GM12872 (cell line): ENCODE data around the gene PLEKHA3.

Experiments
- TF ChIP-seq, protein P1 (sequence below): IDR thresholded peaks from 3 replicates; pipeline ENCODE4 v1.5.1; 2011; ENCODE audit warnings: low read depth, mild to moderate bottlenecking, low read length, moderate library complexity; ENCODE audit not compliant: insufficient read depth

Gene PLEKHA3

DNA sequence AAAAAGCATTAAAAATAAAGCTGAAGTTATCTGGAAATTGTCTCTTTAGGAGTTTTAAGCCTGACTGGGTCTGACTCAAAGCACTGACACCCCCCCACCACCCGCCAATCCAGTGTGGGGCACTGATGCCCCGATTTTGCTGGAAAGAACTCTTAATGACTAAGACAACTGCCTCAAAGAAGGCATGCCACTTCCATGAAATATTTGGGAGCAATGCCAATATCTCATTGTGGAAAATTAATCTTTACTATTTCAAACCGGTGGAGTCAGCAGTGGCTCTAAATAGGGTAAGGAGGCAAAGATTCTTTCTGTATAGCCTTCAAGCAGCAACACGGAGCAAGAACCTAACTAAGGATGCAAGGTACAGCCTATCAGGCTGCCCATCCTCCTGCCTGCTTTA, 6.3 kb upstream of the PLEKHA3 start:
- TF ChIP-seq, protein P1, sequence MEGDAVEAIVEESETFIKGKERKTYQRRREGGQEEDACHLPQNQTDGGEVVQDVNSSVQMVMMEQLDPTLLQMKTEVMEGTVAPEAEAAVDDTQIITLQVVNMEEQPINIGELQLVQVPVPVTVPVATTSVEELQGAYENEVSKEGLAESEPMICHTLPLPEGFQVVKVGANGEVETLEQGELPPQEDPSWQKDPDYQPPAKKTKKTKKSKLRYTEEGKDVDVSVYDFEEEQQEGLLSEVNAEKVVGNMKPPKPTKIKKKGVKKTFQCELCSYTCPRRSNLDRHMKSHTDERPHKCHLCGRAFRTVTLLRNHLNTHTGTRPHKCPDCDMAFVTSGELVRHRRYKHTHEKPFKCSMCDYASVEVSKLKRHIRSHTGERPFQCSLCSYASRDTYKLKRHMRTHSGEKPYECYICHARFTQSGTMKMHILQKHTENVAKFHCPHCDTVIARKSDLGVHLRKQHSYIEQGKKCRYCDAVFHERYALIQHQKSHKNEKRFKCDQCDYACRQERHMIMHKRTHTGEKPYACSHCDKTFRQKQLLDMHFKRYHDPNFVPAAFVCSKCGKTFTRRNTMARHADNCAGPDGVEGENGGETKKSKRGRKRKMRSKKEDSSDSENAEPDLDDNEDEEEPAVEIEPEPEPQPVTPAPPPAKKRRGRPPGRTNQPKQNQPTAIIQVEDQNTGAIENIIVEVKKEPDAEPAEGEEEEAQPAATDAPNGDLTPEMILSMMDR, result no peak

DNA sequence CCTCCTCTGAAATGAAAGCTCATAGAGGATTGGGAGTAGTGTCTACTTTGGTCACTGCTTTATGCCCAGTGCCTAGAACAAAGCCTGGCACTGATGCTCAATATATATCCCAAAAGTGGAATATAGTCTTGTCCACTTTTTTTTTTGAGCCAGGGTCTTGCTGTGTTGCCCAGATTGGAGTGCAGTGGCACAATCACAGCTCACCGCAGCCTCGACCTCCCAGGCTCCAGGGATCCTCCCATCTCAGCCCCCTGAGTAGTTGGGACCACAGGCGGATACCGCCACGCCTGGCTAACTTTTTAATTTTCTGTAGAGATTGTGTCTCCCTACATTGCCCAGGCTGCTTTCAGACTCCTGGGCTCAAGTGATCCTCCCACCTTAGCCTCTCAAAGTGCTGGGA, 5.7 kb upstream of the PLEKHA3 start:
- TF ChIP-seq, protein P1, result no peak

DNA sequence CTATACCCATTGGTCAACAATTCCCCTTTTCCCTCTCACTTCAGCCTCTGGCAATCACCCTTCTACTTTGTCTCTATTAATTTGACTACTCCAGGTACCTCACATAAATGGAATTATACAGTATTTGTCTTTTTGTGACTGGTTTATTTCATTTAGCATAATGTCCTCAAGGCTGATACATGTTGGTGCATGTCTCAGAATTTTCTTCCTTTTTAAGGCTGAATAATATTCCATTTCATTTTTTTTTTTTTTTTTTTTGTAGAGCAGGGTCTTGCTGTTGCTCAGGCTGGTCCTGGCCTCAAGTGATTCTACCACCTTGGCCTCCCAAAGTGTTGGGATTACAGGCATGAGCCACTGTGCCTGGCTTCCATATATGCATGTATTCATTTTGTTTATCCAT, 3.8 kb upstream of the PLEKHA3 start:
- TF ChIP-seq, protein P1, result no peak

DNA sequence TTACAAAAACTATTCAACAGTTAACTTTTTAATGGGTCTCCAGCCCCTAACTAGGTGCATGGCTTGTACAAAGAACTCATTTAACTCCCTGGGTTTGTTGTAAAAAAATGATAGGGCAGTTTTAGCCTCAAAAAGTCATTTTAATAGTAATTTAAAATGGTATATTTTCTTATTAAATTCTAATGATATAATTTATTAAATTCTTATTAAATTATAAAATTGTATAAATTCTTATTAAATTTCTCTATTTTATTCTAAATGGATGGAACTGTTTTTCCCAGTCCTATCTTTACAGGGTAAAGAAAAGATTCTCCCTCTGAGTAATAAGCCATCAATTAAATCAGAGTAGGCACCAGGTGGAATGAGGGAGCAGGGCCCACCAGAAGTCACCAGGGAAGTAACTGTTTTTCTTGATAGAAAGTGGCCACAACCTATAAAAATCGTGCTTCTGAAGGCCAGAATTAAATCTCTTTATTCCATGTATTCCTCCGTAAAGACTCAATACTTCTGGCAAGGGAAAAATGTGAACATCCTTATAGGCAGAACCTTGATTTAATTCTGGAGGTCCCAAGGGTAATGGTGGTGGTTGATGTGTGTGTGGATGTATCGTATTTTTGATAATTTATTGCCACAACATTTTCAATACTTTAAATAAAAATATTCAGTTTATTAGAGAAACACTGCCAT, 2.7 kb upstream of the PLEKHA3 start:
- TF ChIP-seq, protein P1, result no peak

DNA sequence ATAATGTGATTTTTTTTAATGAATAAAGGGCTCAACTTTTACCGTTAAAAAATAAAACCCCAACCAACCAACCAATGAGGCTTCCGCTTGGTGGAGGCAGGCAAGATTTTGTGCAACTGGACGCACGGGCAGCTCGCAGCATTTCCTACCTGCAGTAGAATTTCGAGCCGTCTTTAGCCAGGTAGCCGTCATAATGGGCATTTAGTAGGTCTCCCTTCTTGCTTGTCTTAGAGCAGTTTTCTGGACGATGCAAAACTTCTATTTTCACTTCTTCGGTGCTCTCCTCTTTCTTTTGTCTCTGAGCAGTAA, 2.2 kb upstream of the PLEKHA3 start:
- TF ChIP-seq, protein P1, result no peak

DNA sequence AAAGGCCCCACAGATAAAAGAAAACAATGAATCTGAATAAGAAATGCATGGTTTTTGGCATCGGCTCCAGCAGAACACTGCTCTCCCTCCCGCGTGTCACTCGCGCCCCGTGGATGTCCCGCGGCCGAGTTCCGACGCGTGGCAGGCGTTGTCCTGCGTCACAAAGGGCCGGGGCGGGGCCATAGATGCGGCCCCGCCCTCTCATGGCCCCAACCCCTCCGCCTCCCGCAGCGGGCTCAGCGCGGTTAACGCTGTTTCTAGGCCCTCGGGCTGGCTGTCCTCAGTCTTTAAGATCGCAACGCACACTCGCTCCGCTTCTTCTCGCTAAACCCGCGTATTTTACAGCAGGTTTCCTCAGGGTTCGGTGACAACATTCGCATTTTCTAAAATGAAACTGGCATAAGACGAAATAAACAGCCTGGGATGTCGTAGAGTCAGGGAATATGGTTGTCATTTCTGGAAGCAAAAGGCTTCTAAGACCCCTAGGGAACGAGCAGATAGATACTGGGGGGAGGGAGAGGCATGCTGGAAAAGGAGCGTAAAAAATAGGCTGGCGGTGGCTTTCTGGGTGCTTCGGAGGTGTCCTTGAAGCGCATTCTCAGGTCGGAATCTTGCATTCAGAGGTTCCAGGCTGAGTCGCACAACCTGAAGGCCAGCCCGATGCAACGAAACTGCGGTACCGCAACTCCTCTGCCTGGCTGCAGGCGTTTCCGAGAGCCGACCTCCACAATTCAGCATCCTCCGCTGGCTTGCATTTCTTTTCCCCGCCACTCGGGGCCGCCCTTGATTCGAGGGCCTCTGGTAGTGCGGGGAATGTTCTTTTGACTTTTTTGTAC, 1.6 kb upstream of the PLEKHA3 start, which contains the start of gene FKBP7:
FKBP7 (minus strand) TSS at position 162 of the 836 bp plus-strand sequence; CDS start at position 61, 101 bp downstream.
- TF ChIP-seq, protein P1, result peak; percentile 84

DNA sequence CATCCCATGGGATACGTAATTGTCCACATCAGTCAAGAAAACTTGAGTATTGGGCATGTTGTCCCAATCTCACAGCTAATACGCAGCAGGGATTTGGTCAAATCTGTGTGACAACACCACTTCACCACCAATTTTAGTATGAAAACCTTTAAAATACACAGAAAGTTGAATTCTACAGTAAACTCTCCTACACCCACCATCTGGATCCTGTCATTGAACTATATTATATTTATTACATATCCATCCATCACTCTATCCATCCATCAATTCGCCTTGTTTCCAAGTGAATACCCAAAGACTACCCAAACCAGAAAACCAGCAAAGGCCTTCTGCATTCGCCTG, 1.0 kb upstream of the PLEKHA3 start:
- TF ChIP-seq, protein P1, result no peak
